Stimulated activated CD8-positive, alpha-beta memory T cell treated with anti-CD3 and anti-CD28 coated beads, Interleukin-2, amount 100 ng/mL, for 1 hour (primary cell): ENCODE results near the gene BSND.

Source experiments
- DNase-seq, 2 donors: peaks; one replicate each; pipeline ENCODE4 v3.0.0-alpha.2; 2020; ENCODE audit warnings: low read depth in 2 of 2

BSND gene

GRCh38 chr1:55060133-55060999, 61.6 kb downstream of the BSND start:
- DNase-seq = no peak

- no peak for DNase-seq
Observed at GRCh38 chr1:55061000-55061705, 62.4 kb downstream of the BSND start.
